ENCODE data around the gene TMEM126A. TPM values are rescaled to one million over a fixed set of nuclear protein-coding genes. Genes with fewer than 3 reads are reported as not detected.

The TMEM126A gene
- total RNA-seq, 2 donors from 2014 or later, result 33.8 to 70.6 TPM

GRCh38 chr11:85698195-85698594 is 50.4 kb downstream of the TMEM126A start:
- Histone ChIP-seq H3K27ac (no peak overlapping the region), H3K4me3 (no peak overlapping the region), H3K36me3 (no peaks in the 10 kb centered on the region)

GRCh38 chr11:85699957-85700741 is 52.4 kb downstream of the TMEM126A start:
- Histone ChIP-seq H3K9me3 (no peaks in the 10 kb centered on the region), H3K27ac (no peak overlapping the region), H3K4me1 (no peaks in the 10 kb centered on the region), H3K36me3 (no peaks in the 10 kb centered on the region), H3K4me3 (no peak overlapping the region), H3K27me3 (no peaks in the 10 kb centered on the region)
- DNase-seq (ENCODE audit: low spot score), result no peak
- no peak for TF ChIP-seq CTCF (IDR thresholded peaks at IDR 0.05)

More at GRCh38 chr11:85698195-85698594, 50.4 kb downstream of the TMEM126A start:
- no peaks in the 10 kb centered on the region for H3K4me1 ChIP-seq
- no peaks in the 10 kb centered on the region for H3K9me3 ChIP-seq
- H3K27me3 ChIP-seq, result no peaks in the 10 kb centered on the region
- DNase-seq (ENCODE audit: low spot score), result no peak
- no peak for TF ChIP-seq CTCF (IDR thresholded peaks at IDR 0.05)

GRCh38 chr11:85704967-85705366 is 57.2 kb downstream of the TMEM126A start:
- H3K4me3 ChIP-seq, result no peak overlapping the region
- no peak overlapping the region for H3K27ac ChIP-seq
- H3K36me3 ChIP-seq, result no peaks in the 10 kb centered on the region
- no peaks in the 10 kb centered on the region for H3K9me3 ChIP-seq
- DNase-seq (ENCODE audit: low spot score), result no peak
- H3K27me3 ChIP-seq, result no peaks in the 10 kb centered on the region
- no peaks in the 10 kb centered on the region for H3K4me1 ChIP-seq
- no peak for TF ChIP-seq CTCF (IDR thresholded peaks at IDR 0.05)

- H3K27me3 ChIP-seq, result no peaks in the 10 kb centered on the region
- TF ChIP-seq CTCF (IDR thresholded peaks at IDR 0.05), result no peak
- no peak for DNase-seq (ENCODE audit: low spot score)
- no peak overlapping the region for H3K4me3 ChIP-seq
- H3K36me3 ChIP-seq, result no peaks in the 10 kb centered on the region
- H3K27ac ChIP-seq, result peak overlapping the region in 1 of 2 donors; percentile 35
- no peaks in the 10 kb centered on the region for H3K4me1 ChIP-seq
- no peaks in the 10 kb centered on the region for H3K9me3 ChIP-seq
Measured at GRCh38 chr11:85705800-85706199, 58.0 kb downstream of the TMEM126A start.

Other genes starting within 250 kb of the TMEM126A start
- gene DLG2, start 20.6 kb upstream of the TMEM126A start, total RNA-seq, result 1 to 10 TPM; 6.6 to 6.7 TPM
- gene TMEM126B, start 19.4 kb upstream of the TMEM126A start, total RNA-seq, result 10 to 100 TPM; 37.2 to 63.7 TPM
- 10 to 100 TPM; 11.6 to 13.6 TPM for gene CREBZF, start 17.2 kb downstream of the TMEM126A start, total RNA-seq
- 1 to 10 TPM in 1 of 2 donors, under 1 TPM in 1; 0.24 to 1.1 TPM for gene CCDC89, start 38.2 kb downstream of the TMEM126A start, total RNA-seq
- 10 to 100 TPM in 1 of 2 donors, 1 to 10 TPM in 1; 5.0 to 12.1 TPM for gene SYTL2, start 163.2 kb downstream of the TMEM126A start, total RNA-seq
- gene CCDC83, start 207.4 kb downstream of the TMEM126A start, total RNA-seq, result not detected

Data from right atrium auricular region (tissue), 2 donors.